Stomach (tissue), 9 donors: Measurements from ENCODE around the gene FNBP1. TPM values are rescaled to one million over a fixed set of nuclear protein-coding genes. Genes with fewer than 3 reads are reported as not detected.
"Not testable (repeated sequence)": the region's sequence is repeated elsewhere in the genome, so short reads cannot be mapped to it uniquely, and the experiment has no call there.

Source experiments
- DNase-seq, 2 donors: peaks; one replicate each; pipeline versions ENCODE4 v3.0.0 to v3.0.0-alpha.2; 2013 to 2019
- H3K27ac ChIP-seq, 5 donors: fragments of 200-600 bp in 4 of 5; sonication (generic) in 4 of 5; one replicate each; pipeline ENCODE4 v1.5.1; 2013 to 2019; ENCODE audit warnings: mild to moderate bottlenecking in 1 of 5, moderate library complexity in 1 of 5
- H3K27me3 ChIP-seq, 3 donors: fragments of 200-600 bp; sonication (generic); one replicate each; pipeline ENCODE4 v1.5.1; 2017 to 2019; ENCODE audit warnings: mixed run types in 1 of 3
- H3K36me3 ChIP-seq, 4 donors: fragments of 200-600 bp; sonication (generic); 1 replicate in 3 of 4; 2 replicates in 1 of 4; pipeline ENCODE4 v1.5.1; 2016 to 2019
- H3K4me1 ChIP-seq, 4 donors: fragments of 200-600 bp; sonication (generic); one replicate each; pipeline ENCODE4 v1.5.1; 2016 to 2019
- H3K4me3 ChIP-seq, 4 donors: fragments of 200-600 bp; sonication (generic) in 3 of 4; one replicate each; pipeline ENCODE4 v1.5.1; 2016 to 2019; ENCODE audit warnings: mild to moderate bottlenecking in 1 of 4
- H3K9me3 ChIP-seq, 4 donors: fragments of 200-600 bp; sonication (generic); one replicate each; pipeline ENCODE4 v1.5.1; 2016 to 2019
- EP300 ChIP-seq: sonication (generic); formaldehyde crosslinking; IDR thresholded peaks from one replicate; pipeline ENCODE4 v1.6.1; 2017; ENCODE audit warnings: antibody characterized with exemption
- POLR2A ChIP-seq, 4 donors: fragments of 450-650 bp; IDR thresholded peaks; one replicate each; pipeline ENCODE4 v1.6.1; 2016; ENCODE audit warnings: antibody characterized with exemption in 4 of 4, control low read depth in 2 of 4, mild to moderate bottlenecking in 1 of 4, moderate library complexity in 1 of 4
- POLR2AphosphoS5 ChIP-seq, 3 donors: sonication (generic); formaldehyde crosslinking; IDR thresholded peaks; one replicate each; pipeline ENCODE4 v1.6.1; 2016; ENCODE audit warnings: antibody characterized with exemption in 3 of 3
- WGBS, 5 donors: extraction: QIAGEN DNeasy Blood & Tissue Kit in 3 of 5; methylation state at CpG; one replicate each; pipeline versions ENCODE4 v1.1.5 to v1.1.7; 2013 to 2018; 5-methylcytosine and 5-hydroxymethylcytosine counted together
- intact Hi-C: fragments of 100-400 bp; cut with DNase I; formaldehyde crosslinking; loops from one replicate; pipeline ENCODE4 v1.15.1; 2023; ENCODE audit warnings: low total_unique reads
- polyA plus RNA-seq, 3 donors: library from polyadenylated mRNA; stranded (reverse); fragments of 200-250 nt; gene quantifications; one replicate each; pipeline ENCODE4 v1.2.3, GENCODE V29; 2013
- total RNA-seq, 5 donors: library from RNA; depleted of rRNA; stranded (reverse); fragments of >200 nt; gene quantifications; one replicate each; pipeline versions ENCODE4 v1.1.0 to v1.2.3, GENCODE V29; 2014 to 2016
- TF ChIP-seq, protein P1 (sequence below), 7 experiments: fragments of 450-650 bp in 4 of 7; fragments of 200-600 bp in 3 of 7; sonication (generic) in 3 of 7; IDR thresholded peaks; one replicate each; pipeline ENCODE4 v1.5.1; 2016 to 2019; ENCODE audit warnings: antibody characterized with exemption in 7 of 7, control low read depth in 2 of 7, mild to moderate bottlenecking in 1 of 7
- donor health status: healthy with polysubstance abuse.
- donor health status: Bipolar disorder and iron deficiency.
- donor health status: healthy.

Gene FNBP1
- total and polyA plus RNA-seq, 8 donors: 9.0 to 129 (median 57.3) TPM

DNA sequence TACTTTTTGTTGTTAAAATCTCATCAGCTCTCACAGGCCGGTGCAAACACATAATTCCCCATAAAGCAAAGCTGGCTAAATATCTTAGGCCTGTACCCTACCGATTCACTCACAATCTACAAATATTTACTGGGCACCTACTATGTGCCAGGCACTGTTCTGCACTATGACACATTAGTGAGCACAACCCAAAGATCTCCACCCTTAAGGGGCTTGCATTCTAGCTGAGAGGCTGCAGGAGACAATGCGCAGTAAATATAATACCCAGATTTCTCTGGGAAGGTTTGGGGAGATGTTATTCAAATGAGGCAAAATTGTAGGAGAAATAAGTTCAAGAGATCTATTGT is 53.7 kb downstream of the FNBP1 start:
- 56 to 84% (median 79%) methylated on average over 3 of the region's 3 CpGs for WGBS, 5 donors
- Histone ChIP-seq H3K27me3 (no peaks in the 10 kb centered on the region), H3K4me3 (no peak overlapping the region), H3K27ac (peak overlapping the region in 3 of 5 donors; percentile 83 to 85 (median 84)), H3K36me3 (peaks cover 0 to 12% (median 6%) of the 10 kb centered on the region in 4 donors), H3K4me1 (peaks cover 6 to 53% (median 26%) of the 10 kb centered on the region in 4 donors), H3K9me3 (no peaks in the 10 kb centered on the region)
- TF ChIP-seq EP300 (no peak), POLR2A (IDR thresholded peaks at IDR 0.05) (no peak), POLR2AphosphoS5 (IDR thresholded peaks at IDR 0.05) (no peak)
- TF ChIP-seq, protein P1, sequence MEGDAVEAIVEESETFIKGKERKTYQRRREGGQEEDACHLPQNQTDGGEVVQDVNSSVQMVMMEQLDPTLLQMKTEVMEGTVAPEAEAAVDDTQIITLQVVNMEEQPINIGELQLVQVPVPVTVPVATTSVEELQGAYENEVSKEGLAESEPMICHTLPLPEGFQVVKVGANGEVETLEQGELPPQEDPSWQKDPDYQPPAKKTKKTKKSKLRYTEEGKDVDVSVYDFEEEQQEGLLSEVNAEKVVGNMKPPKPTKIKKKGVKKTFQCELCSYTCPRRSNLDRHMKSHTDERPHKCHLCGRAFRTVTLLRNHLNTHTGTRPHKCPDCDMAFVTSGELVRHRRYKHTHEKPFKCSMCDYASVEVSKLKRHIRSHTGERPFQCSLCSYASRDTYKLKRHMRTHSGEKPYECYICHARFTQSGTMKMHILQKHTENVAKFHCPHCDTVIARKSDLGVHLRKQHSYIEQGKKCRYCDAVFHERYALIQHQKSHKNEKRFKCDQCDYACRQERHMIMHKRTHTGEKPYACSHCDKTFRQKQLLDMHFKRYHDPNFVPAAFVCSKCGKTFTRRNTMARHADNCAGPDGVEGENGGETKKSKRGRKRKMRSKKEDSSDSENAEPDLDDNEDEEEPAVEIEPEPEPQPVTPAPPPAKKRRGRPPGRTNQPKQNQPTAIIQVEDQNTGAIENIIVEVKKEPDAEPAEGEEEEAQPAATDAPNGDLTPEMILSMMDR (IDR thresholded peaks at IDR 0.05): no peak
- intact Hi-C loops: no loop called here
- no peak for DNase-seq

GRCh38 chr9:129988607-129989361 is 54.2 kb downstream of the FNBP1 start:
- intact Hi-C loops: no loop called here
- DNase-seq: no peak
- TF ChIP-seq EP300: no peak
- peak in 1 of 3 donors; percentile 20 for TF ChIP-seq POLR2AphosphoS5 (IDR thresholded peaks at IDR 0.05)
- WGBS, 5 donors: 58 to 68% (median 60%) methylated on average over 9 of the region's 9 CpGs
- Histone ChIP-seq H3K27me3 (no peaks in the 10 kb centered on the region), H3K4me3 (no peak overlapping the region), H3K27ac (peak overlapping the region in 3 of 5 donors; percentile 83 to 85 (median 84)), H3K9me3 (no peaks in the 10 kb centered on the region), H3K4me1 (peaks cover 6 to 48% (median 24%) of the 10 kb centered on the region in 4 donors), H3K36me3 (peaks cover 0 to 6% (median 3%) of the 10 kb centered on the region in 4 donors)

DNA sequence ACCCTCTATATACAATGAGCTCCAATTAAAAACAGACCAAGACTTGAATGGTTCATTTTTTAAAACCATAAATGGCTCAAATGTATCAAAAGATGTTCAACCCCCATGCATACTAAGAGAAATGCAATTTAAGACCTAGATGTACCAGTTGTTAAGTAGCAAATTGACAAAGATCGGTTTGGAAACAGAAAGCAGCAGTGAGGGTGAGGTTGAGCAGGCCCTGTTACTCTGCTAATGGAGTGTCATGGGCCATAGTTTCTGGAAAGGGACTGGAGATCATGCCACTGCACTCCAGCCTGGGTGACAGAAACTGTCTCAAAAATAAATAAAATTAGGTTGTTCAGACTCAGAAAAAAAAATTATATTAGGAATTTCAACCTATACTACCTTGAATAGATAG is 55.0 kb downstream of the FNBP1 start:
- Histone ChIP-seq H3K4me1 (peaks cover 6 to 48% (median 28%) of the 10 kb centered on the region in 4 donors), H3K4me3 (no peak overlapping the region), H3K27me3 (no peaks in the 10 kb centered on the region), H3K9me3 (no peaks in the 10 kb centered on the region), H3K36me3 (peaks cover 0 to 5% (median 2%) of the 10 kb centered on the region in 4 donors), H3K27ac (peak overlapping the region in 2 of 5 donors; percentile 38 to 58)
- TF ChIP-seq POLR2AphosphoS5 (IDR thresholded peaks at IDR 0.05) (no peak), EP300 (no peak), POLR2A (IDR thresholded peaks at IDR 0.05) (no peak)
- TF ChIP-seq, protein P1 (IDR thresholded peaks at IDR 0.05): no peak
- intact Hi-C loops: no loop called here
- DNase-seq: no peak
- WGBS, 5 donors: 82 to 91% (median 86%) methylated on average over 1 of the region's 1 CpG

- peaks cover 0 to 5% (median 2%) of the 10 kb centered on the region in 4 donors for H3K36me3 ChIP-seq
- no peak overlapping the region for H3K4me3 ChIP-seq
- no peaks in the 10 kb centered on the region for H3K9me3 ChIP-seq
- H3K4me1 ChIP-seq: peaks cover 6 to 48% (median 27%) of the 10 kb centered on the region in 4 donors
- intact Hi-C loops: no loop called here
- TF ChIP-seq EP300: no peak
- TF ChIP-seq POLR2A (IDR thresholded peaks at IDR 0.05): no peak
- TF ChIP-seq, protein P1 (IDR thresholded peaks at IDR 0.05): no peak
- no peak for TF ChIP-seq POLR2AphosphoS5 (IDR thresholded peaks at IDR 0.05)
- peak overlapping the region in 3 of 5 donors; percentile 38 to 58 (median 48) for H3K27ac ChIP-seq
- 69 to 77% (median 72%) methylated on average over 8 of the region's 8 CpGs for WGBS, 5 donors
- no peak for DNase-seq
- H3K27me3 ChIP-seq: no peaks in the 10 kb centered on the region
These were observed 55.9 kb downstream of the FNBP1 start for GRCh38 chr9:129987047-129987446.

DNA sequence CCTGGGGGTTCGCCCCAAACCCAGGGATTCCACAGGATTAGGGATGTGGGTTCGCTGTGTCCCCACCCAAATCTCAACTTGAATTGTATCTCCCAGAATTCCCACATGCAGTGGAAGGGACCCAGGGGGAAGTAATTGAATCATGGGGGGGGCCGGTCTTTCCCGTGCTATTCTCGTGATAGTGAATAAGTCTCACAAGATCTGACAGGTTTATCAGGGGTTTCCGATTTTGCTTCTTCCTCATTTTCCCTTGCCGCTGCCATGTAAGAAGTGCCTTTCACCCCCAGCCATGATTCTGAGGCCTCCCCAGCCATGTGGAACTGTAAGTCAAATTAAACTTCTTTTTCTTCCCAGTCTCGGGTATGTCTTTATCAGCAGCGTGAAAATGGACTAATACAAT is 58.4 kb downstream of the FNBP1 start:
- intact Hi-C loops, H3K36me3 ChIP-seq, DNase-seq, H3K27me3 ChIP-seq, H3K4me3 ChIP-seq, H3K9me3 ChIP-seq: not testable (repeated sequence)
- 83 to 93% (median 85%) methylated on average over 9 of the region's 9 CpGs for WGBS, 5 donors
- H3K4me1 ChIP-seq: peaks cover 4 to 35% (median 20%) of the 10 kb centered on the region in 4 donors
- peak overlapping the region in 2 of 5 donors; percentile 45 to 60 for H3K27ac ChIP-seq
